ENCODE results near the gene LTBP3.
A peak's percentile ranks its signal among the peaks of the same experiment; 100 is the strongest.

The LTBP3 gene

DNA sequence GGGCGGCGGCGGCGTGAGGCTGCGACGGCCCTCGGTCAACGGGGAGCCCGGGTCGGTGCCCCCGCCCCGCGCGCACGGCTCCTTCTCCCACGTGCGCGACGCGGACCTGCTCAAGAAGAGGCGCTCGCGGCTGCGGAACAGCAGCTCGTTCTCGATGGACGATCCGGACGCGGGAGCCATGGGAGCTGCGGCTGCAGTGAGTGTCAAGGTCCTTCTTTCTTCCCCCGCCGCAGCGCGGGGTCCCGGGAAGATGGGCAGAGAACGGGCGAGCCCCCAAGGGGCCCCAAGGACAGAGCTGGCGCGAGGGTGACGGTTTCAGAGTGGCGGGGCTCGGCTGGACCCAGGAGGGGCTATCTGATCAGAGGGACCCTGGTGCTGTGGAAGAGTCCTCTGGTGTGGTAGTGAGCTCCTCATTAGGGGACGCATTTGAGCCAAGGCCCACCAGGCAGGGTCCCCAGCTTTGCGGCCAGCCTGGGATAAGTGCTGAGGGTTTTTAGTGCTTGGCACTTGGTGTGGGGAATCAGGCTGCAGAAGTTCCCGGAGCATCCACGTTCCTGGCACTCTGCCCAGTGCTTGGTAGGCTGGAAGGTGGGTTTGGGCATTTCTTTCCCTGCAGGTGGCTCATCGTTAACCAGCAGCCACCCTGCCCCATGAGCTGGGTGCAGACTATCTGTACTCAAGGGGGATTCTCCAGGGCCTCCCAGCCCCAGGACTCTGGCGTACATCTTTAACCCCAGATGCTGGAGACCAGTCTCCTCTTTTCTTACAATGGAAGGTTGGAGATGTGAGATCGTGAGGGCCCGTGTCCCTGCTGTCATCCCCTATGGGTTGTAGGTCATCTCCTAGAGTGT lies 27.5 kb upstream of the LTBP3 start:
- no peak for DNase-seq (ENCODE audit: low spot score)

DNA sequence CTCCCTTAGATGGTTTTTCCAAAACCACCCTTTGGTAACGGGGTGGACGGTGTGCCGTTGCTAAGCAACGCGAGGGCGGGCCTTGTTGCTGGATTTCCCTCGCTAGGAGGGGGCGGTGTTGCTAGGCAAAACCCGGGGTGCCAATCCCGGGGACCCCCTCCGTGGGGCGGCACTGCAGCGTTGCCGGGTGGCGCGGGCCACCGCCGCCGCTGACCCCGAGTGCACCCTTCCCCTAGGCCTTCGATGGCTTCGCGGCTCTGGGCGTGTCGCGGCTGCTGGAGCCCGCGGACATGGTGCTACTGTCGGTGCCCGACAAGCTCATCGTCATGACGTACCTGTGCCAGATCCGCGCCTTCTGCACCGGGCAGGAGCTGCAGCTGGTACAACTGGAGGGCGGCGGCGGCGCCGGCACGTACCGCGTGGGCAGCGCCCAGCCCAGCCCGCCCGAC lies 26.6 kb upstream of the LTBP3 start:
- no peak for DNase-seq (ENCODE audit: low spot score)

DNA sequence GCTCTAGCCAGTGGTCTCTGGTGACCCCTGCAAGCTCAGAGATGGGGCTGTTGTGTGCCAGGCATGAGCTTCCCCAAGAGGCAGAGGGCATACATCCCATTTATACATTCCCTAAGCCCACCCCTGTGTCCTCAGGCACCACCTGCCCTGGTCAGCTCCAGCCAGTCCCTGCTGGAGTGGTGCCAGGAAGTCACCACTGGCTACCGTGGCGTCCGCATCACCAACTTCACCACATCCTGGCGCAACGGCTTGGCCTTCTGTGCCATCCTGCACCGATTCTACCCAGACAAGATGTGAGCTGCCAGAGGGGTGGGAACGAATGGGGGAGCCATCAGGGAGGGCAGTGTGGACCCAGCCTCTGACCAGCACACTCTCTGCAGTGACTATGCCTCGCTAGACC lies 25.9 kb upstream of the LTBP3 start:
- no peak for DNase-seq (ENCODE audit: low spot score)

DNA sequence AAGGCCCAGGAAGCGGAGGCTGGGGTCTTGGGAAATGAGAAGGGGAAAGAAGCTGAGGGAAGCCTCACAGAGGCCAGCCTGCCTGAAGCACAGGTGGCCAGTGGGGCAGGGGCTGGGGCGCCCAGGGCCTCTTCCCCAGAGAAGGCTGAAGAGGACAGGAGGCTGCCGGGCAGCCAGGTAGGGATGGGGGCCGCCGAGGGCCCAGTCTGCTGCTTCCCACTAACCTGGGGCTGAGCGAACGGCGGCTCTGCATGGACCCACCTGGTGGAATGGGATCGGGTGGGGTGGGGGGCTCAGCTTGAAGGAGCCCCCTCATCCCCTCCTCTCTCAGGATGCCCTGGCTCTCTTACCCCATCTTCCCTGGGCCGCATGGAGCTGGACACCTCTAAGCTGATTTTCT lies 25.4 kb upstream of the LTBP3 start:
- no peak for DNase-seq (ENCODE audit: low spot score)

DNA sequence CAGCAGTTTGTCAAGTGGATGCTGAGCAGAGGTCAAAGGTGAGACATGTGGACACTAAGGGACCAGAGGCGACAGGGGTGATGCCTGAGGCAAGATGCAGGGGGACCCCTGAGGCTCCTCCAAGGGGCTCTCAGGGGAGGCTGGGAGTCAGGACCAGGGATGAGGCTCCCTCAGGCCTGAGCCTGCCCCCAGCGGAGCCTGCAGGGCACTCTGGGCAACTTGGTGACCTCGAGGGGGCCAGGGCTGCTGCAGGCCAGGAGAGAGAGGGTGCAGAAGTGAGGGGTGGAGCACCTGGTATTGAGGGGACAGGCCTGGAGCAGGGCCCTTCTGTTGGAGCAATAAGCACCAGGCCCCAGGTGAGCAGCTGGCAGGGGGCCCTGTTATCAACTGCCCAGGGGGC lies 23.8 kb upstream of the LTBP3 start:
- no peak for DNase-seq (ENCODE audit: low spot score)

DNA sequence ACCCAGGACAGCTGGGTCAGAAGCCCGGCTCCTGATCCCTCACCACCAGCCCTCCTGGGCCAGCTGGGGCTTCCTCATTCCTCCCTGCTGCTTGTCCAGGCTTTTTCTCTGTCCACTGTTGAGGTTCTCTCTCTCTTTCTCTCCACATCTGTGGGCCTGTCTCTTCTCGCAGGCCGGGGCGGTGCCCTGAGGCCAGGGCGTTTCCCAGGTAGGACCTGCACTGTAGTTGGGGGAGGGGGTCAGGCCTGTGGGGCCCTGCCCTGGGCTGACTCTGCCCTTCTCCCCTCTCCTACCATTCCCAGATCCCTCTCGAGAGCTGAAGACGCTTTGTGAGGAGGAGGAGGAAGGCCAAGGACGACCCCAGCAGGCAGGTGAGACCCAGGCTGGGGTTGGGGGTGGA lies 22.6 kb upstream of the LTBP3 start:
- no peak for DNase-seq (ENCODE audit: low spot score)

DNA sequence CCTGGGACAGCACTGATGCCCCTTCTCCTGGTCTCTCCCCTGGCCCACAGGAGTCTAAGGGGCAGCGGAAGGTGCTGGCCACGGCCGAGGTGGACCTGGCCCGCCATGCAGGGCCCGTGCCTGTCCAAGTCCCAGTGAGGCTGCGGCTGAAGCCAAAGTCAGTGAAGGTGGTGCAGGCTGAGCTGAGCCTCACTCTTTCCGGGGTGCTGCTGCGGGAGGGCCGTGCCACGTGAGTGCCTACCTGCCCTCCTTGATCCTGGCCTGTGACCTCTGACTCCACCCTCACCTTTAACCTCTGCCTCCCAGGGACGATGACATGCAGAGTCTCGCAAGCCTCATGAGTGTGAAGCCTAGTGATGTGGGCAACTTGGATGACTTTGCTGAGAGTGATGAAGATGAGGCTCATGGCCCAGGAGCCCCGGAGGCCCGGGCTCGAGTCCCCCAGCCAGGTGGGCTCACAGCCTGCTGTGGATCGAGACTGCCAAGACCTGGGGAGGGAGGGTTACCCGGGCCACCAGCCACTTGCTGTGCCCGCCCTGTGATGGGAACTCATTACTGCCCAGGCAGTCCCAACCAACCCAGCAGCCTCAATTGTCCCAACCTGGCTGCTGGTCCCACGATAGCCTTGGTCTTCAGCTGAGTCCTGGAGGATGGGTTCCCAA lies 22.0 kb upstream of the LTBP3 start:
- DNase-seq (ENCODE audit: low spot score), result no peak

DNA sequence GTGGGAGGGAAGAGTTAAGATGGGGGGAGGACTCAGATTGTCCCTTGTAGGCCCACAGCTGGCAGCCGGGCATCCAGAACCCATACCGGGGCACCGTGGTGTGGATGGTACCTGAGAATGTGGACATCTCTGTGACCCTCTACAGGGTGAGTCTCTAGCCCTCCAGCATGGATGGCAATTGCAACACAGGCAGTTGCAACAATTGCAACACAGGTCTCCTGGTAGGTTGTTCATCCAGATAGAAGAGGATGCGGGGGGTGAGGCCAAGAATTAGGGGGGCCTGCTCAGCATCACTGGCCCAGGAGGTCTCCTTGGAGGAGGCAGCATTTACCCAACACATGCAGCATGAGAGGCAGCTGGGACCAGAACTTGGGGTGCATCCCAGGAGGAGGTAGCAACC lies 21.1 kb upstream of the LTBP3 start:
- DNase-seq (ENCODE audit: low spot score), result no peak

DNA sequence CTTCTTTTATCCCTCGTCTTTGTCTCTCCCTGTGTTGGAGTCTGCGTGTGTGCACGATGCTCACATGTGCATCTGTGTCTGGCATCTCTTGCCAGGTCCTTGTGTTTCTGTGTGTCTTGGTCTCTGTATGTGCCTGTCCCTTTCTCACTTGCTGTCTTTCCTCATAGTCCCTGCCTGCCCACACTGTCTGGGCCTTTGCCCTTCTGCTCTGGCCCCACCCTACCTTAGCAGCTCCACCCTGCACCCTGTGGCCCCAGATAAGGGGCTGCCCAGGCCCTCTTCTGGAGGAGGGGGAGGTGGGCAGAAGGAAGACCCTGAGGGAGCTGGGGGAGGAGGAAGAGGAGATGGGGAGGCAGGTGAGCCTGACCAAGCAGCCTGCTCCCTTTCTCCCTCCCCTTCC lies 20.5 kb upstream of the LTBP3 start:
- DNase-seq (ENCODE audit: low spot score), result no peak

DNA sequence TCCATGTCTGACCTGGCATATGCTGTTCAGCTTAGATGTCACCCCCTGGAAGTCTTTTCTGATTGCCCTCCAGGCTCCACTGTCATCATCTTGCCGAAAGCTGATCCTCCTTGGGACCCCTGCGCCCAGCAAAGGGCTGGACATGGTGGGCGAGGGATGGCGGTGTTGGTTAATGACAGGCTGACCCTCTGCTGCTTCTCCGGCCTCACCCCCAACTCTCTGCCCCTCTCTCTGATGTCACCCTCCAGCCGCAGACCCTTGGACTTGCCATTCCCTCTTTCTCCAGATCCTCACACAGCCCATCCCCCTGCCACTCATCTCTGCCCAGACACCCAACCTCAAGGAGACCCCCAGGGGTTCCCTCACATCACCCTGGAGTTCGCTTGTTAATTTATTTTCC lies 20.0 kb upstream of the LTBP3 start:
- no peak for DNase-seq (ENCODE audit: low spot score)

DNA sequence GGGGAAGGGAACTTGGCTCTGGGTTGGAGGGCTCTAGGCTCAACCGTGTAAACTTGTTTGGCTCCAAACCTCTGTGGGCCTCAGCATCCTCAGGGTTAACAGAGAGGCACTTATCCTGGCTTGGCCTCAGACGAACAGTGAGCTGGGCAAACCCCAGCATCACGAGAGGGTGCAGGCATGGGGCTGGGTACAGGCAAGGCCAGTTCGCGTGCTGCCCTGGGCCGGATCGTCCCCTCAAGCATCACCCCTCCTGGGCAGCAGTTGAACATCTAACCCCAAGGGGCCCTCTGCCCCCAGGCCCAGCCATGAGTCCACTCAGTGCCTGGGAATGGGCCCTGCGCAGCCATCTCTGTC lies 19.6 kb upstream of the LTBP3 start:
- DNase-seq (ENCODE audit: low spot score), result no peak

DNA sequence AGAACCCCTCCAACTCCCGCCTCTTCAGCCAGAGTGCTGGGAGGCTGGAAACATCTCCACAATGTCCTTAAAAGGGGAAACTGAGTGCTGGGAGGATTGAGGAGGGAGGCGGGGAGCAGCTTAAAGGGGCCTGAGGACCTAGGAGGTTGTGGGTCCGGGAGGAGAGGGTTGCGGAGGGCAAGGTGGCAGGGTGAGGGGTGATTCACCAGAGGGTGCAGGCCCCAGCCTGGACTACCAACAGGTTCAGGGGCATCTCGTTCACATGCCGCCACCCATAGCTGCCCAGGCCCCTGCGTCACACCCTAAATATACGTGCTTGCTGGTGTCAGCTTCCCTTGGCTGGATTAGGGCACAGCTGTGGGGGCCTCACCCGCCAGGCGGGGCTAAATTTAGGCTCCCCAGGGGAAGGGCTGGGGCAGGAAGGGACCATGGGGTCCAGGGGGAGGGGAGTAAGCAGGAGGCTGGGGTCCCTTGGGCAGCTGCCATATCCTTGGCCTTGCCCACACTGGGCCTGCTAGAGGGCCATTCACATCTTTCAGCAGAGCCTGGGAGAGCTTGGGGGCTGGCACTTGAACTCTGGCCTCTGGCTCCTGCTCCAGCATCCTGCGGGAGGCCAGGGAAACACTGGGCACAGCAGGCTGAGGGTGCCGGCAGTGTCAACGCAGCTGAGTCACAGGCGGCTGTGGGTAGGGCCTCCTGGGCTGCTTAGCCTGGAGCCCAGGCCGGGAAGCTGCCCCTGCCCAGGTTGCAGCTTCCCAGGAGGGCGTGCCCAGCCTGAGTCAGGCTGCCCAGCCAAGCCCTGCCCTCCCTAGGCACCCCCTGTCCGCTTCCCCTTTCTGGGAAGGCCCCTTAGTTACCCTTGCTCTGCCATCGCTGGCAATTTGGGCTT lies 19.0 kb upstream of the LTBP3 start:
- no peak for DNase-seq (ENCODE audit: low spot score)

DNA sequence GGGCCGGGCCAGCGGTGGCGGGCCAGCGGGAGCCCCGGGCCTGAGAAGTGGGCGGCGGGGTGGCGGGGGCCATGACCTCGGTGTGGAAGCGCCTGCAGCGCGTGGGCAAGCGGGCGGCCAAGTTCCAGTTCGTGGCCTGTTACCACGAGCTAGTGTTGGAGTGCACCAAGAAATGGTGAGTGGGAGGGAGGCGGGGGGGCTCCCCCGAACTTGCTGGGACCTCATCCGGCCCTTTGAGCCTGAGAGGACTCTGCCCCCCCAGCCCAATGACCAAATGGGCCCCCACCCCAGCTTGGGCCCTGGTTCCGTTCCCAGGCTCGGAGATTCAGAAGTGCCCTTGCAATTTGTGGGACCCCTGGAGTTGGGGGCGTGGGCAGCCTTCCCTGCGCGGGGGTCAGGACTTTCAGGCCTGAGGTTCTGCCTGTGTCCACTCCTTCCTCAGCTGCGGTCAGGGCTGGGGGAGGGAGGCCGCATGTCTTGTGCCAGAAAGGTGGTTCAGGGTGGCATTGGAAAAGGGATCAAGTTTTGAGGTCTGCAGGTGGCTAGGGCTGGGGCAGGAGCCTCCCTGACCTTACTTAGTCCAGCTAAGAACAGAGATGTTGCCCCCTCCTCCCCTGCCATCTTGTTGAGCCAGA lies 18.2 kb upstream of the LTBP3 start:
- DNase-seq (ENCODE audit: low spot score), result no peak

DNA sequence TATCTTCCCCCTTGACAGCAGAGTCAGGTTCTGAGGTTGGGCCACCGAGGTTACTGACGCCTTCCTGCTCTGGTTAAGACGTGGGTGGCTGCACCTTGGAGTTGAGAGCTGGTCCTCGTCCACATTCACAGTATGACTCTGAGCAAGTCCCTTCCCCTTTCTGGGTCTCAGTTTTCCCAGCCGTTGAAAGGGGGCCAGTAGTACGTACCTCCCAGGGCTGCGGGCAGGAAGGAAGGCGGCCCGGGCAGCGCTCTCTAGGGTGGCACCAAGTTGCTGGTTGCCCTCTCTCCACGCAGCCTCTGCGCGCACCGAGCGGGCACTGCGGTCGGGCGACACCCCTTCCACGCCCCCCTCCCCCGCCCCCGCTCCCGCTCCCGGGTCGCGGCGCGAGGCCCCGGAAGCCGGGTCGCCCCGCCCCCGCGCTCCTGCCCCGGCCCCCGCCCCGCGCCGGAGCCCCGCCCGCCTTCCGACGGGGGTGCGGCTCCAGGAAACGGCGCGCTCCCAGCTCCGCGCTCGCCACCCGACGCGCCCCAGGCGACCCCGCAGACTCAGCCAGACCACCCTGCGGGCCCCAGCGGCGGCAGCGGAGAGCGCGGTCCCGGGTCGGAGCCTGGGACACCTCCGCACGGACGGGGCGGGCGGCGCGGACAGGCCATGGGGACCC lies 17.5 kb upstream of the LTBP3 start, which contains the start of gene EHBP1L1:
TSS of gene EHBP1L1 (plus strand) at position 486 of the 664 bp plus-strand sequence. CDS start 250 bp downstream, outside the sequence.
- peak; percentile 79 for DNase-seq (ENCODE audit: low spot score)

DNA sequence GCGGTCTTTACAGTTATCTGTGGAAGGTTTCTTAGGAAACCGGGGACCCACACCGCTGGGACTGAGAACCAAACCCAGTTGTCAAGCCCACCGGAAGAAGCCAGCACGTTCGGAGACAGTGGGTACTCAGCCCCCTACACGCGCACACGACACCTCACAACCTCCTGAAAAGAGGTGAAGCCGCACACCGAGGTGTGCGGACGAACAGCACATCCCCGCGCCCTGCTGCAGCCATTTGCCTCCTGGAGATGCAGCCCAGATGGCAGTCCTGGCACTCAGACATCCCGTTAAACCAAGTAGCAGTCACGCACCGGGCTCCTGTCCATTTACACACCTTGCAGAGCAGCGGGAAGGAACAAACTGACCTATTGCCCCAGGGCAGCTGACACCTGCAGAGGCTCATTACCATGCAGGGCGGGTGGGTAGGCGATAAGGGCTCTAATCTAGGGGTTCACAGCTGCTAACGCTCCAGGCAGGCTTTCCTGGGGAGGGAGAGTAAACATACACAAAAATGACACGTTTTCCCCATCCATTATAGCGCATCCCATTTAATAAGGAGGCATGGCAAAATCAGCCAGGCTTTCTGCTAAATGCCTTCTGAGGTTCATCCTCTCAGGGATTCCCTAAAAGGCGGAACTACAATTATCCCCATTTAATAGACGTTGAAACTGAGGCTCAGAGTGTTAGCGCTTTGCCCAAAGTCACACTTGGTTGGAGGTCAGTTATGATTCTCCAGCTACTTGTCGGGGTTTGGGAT lies 16.8 kb upstream of the LTBP3 start:
- no peak for DNase-seq (ENCODE audit: low spot score)

DNA sequence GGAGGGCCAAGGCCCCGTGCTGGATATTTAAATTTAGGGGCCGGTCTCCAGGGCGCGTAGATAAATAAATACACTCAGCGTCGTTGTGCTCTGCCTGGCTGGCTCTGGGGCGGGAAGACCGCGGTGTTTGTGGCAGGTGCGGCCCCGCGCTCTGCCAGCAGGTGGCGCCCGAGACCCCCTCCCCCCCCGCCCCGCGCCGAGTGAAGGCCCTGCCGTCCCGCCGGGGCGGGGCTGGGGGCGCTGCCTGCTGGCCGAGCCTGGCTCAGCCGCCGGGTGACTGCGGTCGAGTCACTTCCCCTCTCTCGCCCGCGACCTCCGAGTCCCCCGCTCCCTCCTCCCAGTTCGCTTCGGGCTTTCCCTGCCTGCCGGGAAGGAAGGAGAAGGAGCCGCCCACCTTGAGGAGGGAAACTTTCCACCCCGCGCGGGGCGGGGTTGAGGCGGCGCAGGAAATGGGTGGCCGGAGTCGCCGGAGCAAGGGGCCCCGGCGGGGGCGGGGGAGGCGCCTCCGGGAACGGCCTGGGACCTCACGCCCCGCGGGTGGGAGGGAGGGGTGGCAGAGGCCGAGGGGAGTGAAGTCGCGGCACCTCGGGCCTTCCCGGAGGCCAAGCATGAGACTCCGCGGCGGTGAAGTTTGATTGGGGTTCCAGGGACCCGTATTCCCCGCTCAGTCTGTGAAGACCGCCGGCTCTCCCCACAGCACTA lies 16.1 kb upstream of the LTBP3 start:
- DNase-seq (ENCODE audit: low spot score), result peak; percentile 87

DNA sequence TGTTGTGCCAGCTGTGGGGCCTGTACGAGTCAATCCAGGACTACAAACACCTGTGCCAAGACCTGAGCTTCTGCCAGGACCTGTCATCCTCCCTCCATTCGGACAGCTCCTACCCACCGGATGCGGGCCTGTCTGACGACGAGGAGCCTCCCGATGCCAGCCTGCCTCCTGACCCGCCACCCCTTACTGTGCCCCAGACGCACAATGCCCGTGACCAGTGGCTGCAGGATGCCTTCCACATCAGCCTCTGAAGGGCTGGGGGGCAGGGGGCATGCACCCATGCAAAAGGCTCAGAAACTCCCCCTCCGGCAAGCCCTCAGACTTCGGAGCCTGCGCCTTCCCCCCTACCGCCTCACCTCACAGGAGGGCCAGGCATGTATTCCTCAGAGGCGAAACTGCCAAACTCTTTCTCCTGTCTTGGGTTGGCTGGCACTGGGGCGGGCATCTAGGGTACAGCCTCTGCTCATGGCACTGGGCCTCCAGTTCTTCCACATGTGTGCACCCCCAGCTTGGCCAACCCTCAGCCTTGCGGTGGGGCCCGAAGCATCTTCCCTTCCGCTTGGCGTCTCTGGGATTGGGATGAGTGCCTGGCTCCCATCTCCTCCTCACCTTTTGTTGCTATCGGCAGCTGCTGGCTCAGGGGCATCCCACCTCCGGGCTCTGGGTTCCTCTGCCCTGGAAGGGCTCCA lies 15.4 kb upstream of the LTBP3 start:
- DNase-seq (ENCODE audit: low spot score), result no peak

DNA sequence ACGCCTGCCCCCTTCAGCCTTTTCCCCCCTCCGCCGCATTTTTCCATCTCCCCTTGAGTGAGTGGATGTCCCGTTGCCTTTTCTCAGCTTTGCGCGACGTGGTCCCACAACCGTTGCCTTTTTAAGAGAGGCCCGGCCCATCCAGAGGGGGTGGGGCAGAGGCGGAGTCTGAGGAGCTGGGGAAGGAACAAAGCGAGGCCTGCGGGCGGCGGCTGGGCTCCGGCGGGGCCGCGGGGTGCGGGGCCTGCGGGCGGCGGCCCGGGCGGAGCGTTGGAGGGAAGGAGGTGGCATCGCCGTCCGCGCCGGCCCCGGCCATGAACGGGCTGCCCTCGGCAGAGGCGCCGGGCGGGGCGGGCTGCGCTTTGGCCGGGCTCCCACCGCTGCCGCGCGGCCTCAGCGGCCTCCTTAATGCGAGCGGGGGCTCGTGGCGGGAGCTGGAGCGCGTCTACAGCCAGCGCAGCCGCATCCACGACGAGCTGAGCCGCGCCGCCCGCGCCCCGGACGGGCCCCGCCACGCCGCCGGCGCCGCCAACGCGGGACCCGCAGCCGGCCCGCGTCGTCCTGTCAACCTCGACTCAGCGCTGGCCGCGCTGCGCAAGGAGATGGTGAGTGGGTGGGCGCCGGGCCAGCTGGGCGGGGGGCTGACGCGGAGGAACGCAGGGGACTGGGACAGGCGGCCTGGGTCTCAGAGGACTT lies 14.3 kb upstream of the LTBP3 start, which contains the start of gene FAM89B:
TSS of gene FAM89B (plus strand) at position 183 of the 696 bp plus-strand sequence. CDS start at position 315, 132 bp downstream.
- peak; percentile 88 for DNase-seq (ENCODE audit: low spot score)

DNA sequence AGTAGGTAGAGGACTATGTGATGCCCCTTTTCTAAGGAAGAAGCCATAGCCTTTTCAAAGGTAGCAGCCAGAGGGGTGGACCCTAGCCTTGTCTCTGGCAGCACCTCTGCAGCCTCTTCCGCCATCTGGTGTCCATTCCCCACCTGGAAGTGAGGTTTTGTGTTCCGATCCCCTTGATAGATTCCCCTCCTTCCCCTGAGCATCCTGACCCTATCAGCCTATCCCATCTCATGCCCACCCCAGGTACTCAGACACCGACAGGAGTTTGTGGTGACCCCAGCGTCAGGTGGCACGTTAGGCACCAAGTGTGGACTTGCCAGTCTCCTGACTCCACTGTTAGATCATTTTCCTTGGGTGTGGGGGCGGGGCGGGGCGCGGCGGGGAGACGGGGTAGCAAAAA lies 13.8 kb upstream of the LTBP3 start:
- DNase-seq (ENCODE audit: low spot score), result no peak
